Thyroid gland (tissue), 4 donors: ENCODE results near the gene CDK5R1. TPM values are rescaled to one million over a fixed set of nuclear protein-coding genes. Genes with fewer than 3 reads are reported as not detected.

Source experiments
- DNase-seq, 2 donors: peaks; one replicate each; pipeline ENCODE4 v3.0.0-alpha.2; 2019
- H3K27ac ChIP-seq, 3 donors: fragments of 200-600 bp; sonication (generic); 1 replicate in 2 of 3; 2 replicates in 1 of 3; pipeline ENCODE4 v1.5.1; 2016 to 2019; ENCODE audit warnings: mild to moderate bottlenecking in 1 of 3, moderate library complexity in 1 of 3
- H3K27me3 ChIP-seq: fragments of 200-600 bp; sonication (generic); one replicate; pipeline ENCODE4 v1.5.1; 2019
- H3K36me3 ChIP-seq, 2 donors: fragments of 200-600 bp; sonication (generic); one replicate each; pipeline ENCODE4 v1.5.1; 2016 to 2019
- H3K4me1 ChIP-seq, 2 donors: fragments of 200-600 bp; sonication (generic); one replicate each; pipeline ENCODE4 v1.5.1; 2017 to 2019
- H3K4me3 ChIP-seq, 3 donors: fragments of 200-600 bp; sonication (generic); replicated peaks in 1 of 3; 1 replicate in 2 of 3; 2 replicates in 1 of 3; pipeline ENCODE4 v1.5.1; 2016; ENCODE audit warnings: mild to moderate bottlenecking in 1 of 3
- H3K9me3 ChIP-seq: fragments of 200-600 bp; sonication (generic); one replicate; pipeline ENCODE4 v1.5.1; 2017
- CTCF ChIP-seq, 6 experiments: fragments of 200-600 bp in 3 of 6; fragments of 450-650 bp in 3 of 6; sonication (generic) in 3 of 6; IDR thresholded peaks; one replicate each; pipeline ENCODE4 v1.5.1; 2016 to 2019; ENCODE audit warnings: antibody characterized with exemption in 6 of 6, mild to moderate bottlenecking in 2 of 6, inconsistent platforms in 1 of 6, moderate library complexity in 1 of 6
- POLR2A ChIP-seq, 2 donors: fragments of 450-650 bp; IDR thresholded peaks; one replicate each; pipeline ENCODE4 v1.6.1; 2017; ENCODE audit warnings: antibody characterized with exemption in 2 of 2, mild to moderate bottlenecking in 2 of 2, moderate library complexity in 1 of 2
- WGBS, 2 donors: methylation state at CpG; one replicate each; pipeline ENCODE4 v1.1.5; 2017; 5-methylcytosine and 5-hydroxymethylcytosine counted together
- intact Hi-C: fragments of 100-400 bp; cut with DNase I; formaldehyde crosslinking; loops from one replicate; pipeline ENCODE4 v1.15.1; 2023
- total RNA-seq, 4 donors: library from RNA; depleted of rRNA; stranded (reverse); fragments of >200 nt; gene quantifications; one replicate each; pipeline ENCODE4 v1.2.3, GENCODE V29; 2016

CDK5R1 gene
- total RNA-seq, 4 donors from 2014 or later = 0.49 to 0.78 (median 0.58) TPM

DNA sequence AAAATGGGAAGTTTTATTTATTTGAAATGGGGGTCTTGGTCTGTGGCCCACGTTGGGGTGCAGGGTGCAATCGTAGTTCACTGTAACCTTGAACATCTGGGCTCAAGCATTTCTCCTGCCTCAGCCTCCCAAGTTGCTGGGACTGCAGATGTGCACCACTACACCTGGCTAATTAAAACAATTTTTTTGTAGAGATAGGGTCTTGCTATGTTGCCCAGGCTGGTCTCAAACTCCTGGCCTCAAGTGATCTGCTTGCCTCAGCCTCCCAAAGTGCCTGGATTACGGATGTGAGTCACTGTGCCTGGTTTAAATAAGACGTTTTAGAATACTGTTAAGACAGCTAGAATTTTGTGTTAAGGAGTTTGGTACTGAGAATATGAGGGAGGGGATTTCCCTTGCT, 26.7 kb upstream of the CDK5R1 start:
- no peak overlapping the region for H3K27ac ChIP-seq
- DNase-seq = no peak
- no peak overlapping the region for H3K4me3 ChIP-seq
- 92 to 93% methylated on average over 4 of the region's 4 CpGs for WGBS, 2 donors
- H3K4me1 ChIP-seq = no peaks in the 10 kb centered on the region
- H3K9me3 ChIP-seq = no peaks in the 10 kb centered on the region
- intact Hi-C loops = no loop called here
- H3K27me3 ChIP-seq = no peaks in the 10 kb centered on the region
- H3K36me3 ChIP-seq = peaks cover 49 to 68% of the 10 kb centered on the region in 2 donors
- TF ChIP-seq POLR2A (IDR thresholded peaks at IDR 0.05) (no peak), CTCF (IDR thresholded peaks at IDR 0.05) (no peak)

DNA sequence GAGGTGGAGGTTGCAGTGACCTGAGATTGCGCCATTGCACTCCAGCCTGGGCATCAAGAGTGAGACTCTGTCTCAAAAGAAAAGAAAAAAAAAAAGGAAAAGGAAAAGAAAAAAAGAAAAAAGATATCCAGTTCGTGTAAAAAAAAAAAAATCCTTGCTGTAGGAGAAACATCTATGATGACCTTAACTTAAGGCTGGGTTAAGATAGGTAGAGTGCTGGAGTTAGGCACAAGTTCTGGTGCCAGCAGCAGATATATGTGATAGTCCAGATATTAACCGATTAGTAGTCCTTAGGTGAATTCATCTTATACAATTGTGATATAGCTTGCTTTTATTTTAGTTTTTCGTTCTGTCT, 25.3 kb upstream of the CDK5R1 start:
- Histone ChIP-seq H3K36me3 (peaks cover 48 to 71% of the 10 kb centered on the region in 2 donors), H3K27ac (no peak overlapping the region), H3K27me3 (no peaks in the 10 kb centered on the region), H3K4me1 (no peaks in the 10 kb centered on the region), H3K9me3 (no peaks in the 10 kb centered on the region), H3K4me3 (no peak overlapping the region)
- TF ChIP-seq CTCF (IDR thresholded peaks at IDR 0.05) = no peak
- TF ChIP-seq POLR2A (IDR thresholded peaks at IDR 0.05) = no peak
- WGBS, 2 donors = 77% methylated on average over 4 of the region's 4 CpGs
- no peak for DNase-seq
- intact Hi-C loops = no loop called here

GRCh38 chr17:32461853-32462617, 24.8 kb upstream of the CDK5R1 start:
- peak; percentile 36 to 42 for DNase-seq
- WGBS, 2 donors = 53 to 67% methylated on average over 1 of the region's 1 CpG
- peak; percentile 17 to 54 (median 32) for TF ChIP-seq CTCF (IDR thresholded peaks at IDR 0.05)
- no peak for TF ChIP-seq POLR2A (IDR thresholded peaks at IDR 0.05)
- Histone ChIP-seq H3K27ac (no peak overlapping the region), H3K36me3 (peaks cover 42 to 69% of the 10 kb centered on the region in 2 donors), H3K4me3 (no peak overlapping the region), H3K9me3 (no peaks in the 10 kb centered on the region), H3K27me3 (no peaks in the 10 kb centered on the region), H3K4me1 (no peaks in the 10 kb centered on the region)
- intact Hi-C loops = no loop called here

GRCh38 chr17:32463304-32463703, 23.5 kb upstream of the CDK5R1 start:
- 97 to 98% methylated on average over 3 of the region's 3 CpGs for WGBS, 2 donors
- Histone ChIP-seq H3K4me3 (no peak overlapping the region), H3K36me3 (peaks cover 44 to 72% of the 10 kb centered on the region in 2 donors), H3K27me3 (no peaks in the 10 kb centered on the region), H3K9me3 (no peaks in the 10 kb centered on the region), H3K4me1 (no peaks in the 10 kb centered on the region), H3K27ac (no peak overlapping the region)
- intact Hi-C loops = no loop called here
- DNase-seq = no peak
- TF ChIP-seq CTCF (IDR thresholded peaks at IDR 0.05) (no peak), POLR2A (IDR thresholded peaks at IDR 0.05) (no peak)

GRCh38 chr17:32464374-32464773, 22.4 kb upstream of the CDK5R1 start:
- Histone ChIP-seq H3K36me3 (peaks cover 45 to 66% of the 10 kb centered on the region in 2 donors), H3K27me3 (no peaks in the 10 kb centered on the region), H3K27ac (no peak overlapping the region), H3K4me1 (no peaks in the 10 kb centered on the region), H3K4me3 (no peak overlapping the region), H3K9me3 (no peaks in the 10 kb centered on the region)
- 86 to 89% methylated on average over 1 of the region's 1 CpG for WGBS, 2 donors
- TF ChIP-seq CTCF (IDR thresholded peaks at IDR 0.05) (no peak), POLR2A (IDR thresholded peaks at IDR 0.05) (no peak)
- intact Hi-C loops = no loop called here
- no peak for DNase-seq
